ENCODE results near the gene RRBP1.

- TF ChIP-seq EZH2 (IDR thresholded peaks at IDR 0.05; ENCODE audit: borderline replicate concordance) (no peak), CTCF (IDR thresholded peaks at IDR 0.05; ENCODE audit: poor library complexity) (no peak)
These were observed 19.6 kb downstream of the RRBP1 start for GRCh38 chr20:17662333-17663039.

Data from hepatocyte (in vitro differentiated cells).